ENCODE measurements around the gene KLHL8. TPM values are rescaled to one million over a fixed set of nuclear protein-coding genes. Genes with fewer than 3 reads are reported as not detected.

KLHL8 gene
- total RNA-seq, 1 experiment from 2014 or later, result 7.5 TPM

DNA sequence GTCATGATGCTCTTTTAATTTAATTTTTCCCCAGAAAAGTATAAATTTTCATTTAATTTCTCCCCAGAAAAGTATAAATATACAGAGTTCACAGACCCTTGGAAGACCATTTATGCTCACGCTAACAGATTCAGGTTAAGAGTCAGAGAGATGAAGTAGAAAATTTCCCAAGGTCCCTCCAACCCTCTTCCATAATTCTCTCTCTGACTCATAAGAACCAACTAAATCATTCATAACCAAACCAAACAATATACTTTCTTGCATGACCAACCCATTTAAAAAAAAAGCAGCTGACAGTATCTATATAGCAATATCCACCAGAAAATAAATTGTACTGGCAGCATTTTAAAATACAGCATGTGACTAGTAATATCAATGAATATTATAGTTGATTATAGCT, 3.9 kb downstream of the KLHL8 start:
- TF ChIP-seq, protein P1, sequence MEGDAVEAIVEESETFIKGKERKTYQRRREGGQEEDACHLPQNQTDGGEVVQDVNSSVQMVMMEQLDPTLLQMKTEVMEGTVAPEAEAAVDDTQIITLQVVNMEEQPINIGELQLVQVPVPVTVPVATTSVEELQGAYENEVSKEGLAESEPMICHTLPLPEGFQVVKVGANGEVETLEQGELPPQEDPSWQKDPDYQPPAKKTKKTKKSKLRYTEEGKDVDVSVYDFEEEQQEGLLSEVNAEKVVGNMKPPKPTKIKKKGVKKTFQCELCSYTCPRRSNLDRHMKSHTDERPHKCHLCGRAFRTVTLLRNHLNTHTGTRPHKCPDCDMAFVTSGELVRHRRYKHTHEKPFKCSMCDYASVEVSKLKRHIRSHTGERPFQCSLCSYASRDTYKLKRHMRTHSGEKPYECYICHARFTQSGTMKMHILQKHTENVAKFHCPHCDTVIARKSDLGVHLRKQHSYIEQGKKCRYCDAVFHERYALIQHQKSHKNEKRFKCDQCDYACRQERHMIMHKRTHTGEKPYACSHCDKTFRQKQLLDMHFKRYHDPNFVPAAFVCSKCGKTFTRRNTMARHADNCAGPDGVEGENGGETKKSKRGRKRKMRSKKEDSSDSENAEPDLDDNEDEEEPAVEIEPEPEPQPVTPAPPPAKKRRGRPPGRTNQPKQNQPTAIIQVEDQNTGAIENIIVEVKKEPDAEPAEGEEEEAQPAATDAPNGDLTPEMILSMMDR (conservative IDR thresholded peaks at IDR 0.05), result no peak
- no peak overlapping the region for H3K4me3 Mint-ChIP-seq
- no CpG with 5 or more reads among the region's 1 CpG for WGBS (ENCODE audit: extremely low coverage, insufficient read length, low lambda C conversion rate)

More for the DNA sequence above, 3.9 kb downstream of the KLHL8 start:
- Histone ChIP-seq H2BK120ac (ENCODE audit: low read depth, low read length, poor library complexity, severe bottlenecking) (no peak overlapping the region), H3K23me2 (ENCODE audit: insufficient read length, low read depth, low read length, poor library complexity, severe bottlenecking) (no peaks in the 10 kb centered on the region), H3K79me1 (ENCODE audit: insufficient read depth, low read depth, low read length, poor library complexity, severe bottlenecking) (peaks cover 5% of the 10 kb centered on the region), H3K18ac (ENCODE audit: insufficient read length, low read depth, low read length) (no peak overlapping the region), H3T11ph (ENCODE audit: low read length) (no peak overlapping the region), H3K27me3 (ENCODE audit: insufficient read depth, low read length) (no peaks in the 10 kb centered on the region), H3K56ac (ENCODE audit: insufficient read length, low read depth, low read length) (no peak overlapping the region), H2AK5ac (ENCODE audit: insufficient read length, low read length) (no peak overlapping the region), H2BK5ac (ENCODE audit: insufficient read length, low read length) (no peak overlapping the region), H4K8ac (replicated peaks; ENCODE audit: insufficient read length, low read depth, low read length) (no peak overlapping the region), H3K9ac (ENCODE audit: extremely low read depth, insufficient read length, low read length) (no peak overlapping the region), H3K4ac (ENCODE audit: low read depth, low read length) (no peak overlapping the region), H3K4me1 (ENCODE audit: insufficient read depth, low read length) (no peaks in the 10 kb centered on the region), H4K91ac (ENCODE audit: insufficient read length, low read depth, low read length) (no peak overlapping the region), H2AFZ (ENCODE audit: low read length) (no peak overlapping the region), H4K5ac (ENCODE audit: insufficient read length, low read depth, low read length) (no peak overlapping the region), H2BK20ac (ENCODE audit: low read depth, low read length, poor library complexity, severe bottlenecking) (no peak overlapping the region), H2BK15ac (ENCODE audit: low read depth, low read length) (no peak overlapping the region), H3K4me2 (ENCODE audit: insufficient read depth, insufficient read length, low read length) (no peak overlapping the region), H3K27ac (ENCODE audit: insufficient read length, low read depth, low read length) (no peak overlapping the region), H3K23ac (ENCODE audit: insufficient read length, low read depth, low read length) (no peak overlapping the region), H2BK12ac (ENCODE audit: insufficient read length, low read depth, low read length) (no peak overlapping the region), H3K79me2 (ENCODE audit: insufficient read depth, low read length) (no peaks in the 10 kb centered on the region; the same call in 1 of the 2 replicates), H3K9me3 (ENCODE audit: control insufficient read depth, low read depth, low read length) (no peaks in the 10 kb centered on the region), H3K14ac (ENCODE audit: insufficient read depth, low read length) (no peak overlapping the region), H4K20me1 (ENCODE audit: control insufficient read depth, insufficient read depth, insufficient read length) (no peaks in the 10 kb centered on the region)
- no peak overlapping the region for H3K27ac Mint-ChIP-seq
- H3K4me1 Mint-ChIP-seq, result peaks cover 9 to 13% of the 10 kb centered on the region in 2 experiments
- H3K36me3 Mint-ChIP-seq (ENCODE audit: insufficient read depth in 1 of 3, low read depth in 3 of 3), result no peaks in the 10 kb centered on the region
- H3K9me3 Mint-ChIP-seq, result no peaks in the 10 kb centered on the region; a peak in 1 of 5 replicates
- no peak for DNase-seq
- peaks cover 2% of the 10 kb centered on the region; the same call in 1 of the 2 replicates for H3K27me3 Mint-ChIP-seq (ENCODE audit: low read depth)
